T-helper 2 cell treated with Interferon-gamma antibody and Interleukin-4, amounts not matched to agents 5 μg/mL and 100 μg/mL, for 36 hours (primary cell): ENCODE results near the gene GPR89B.
A peak's percentile ranks its signal among the peaks of the same experiment; 100 is the strongest.
"Not testable (repeated sequence)": the region's sequence is repeated elsewhere in the genome, so short reads cannot be mapped to it uniquely, and the experiment has no call there.

Experiments used
- DNase-seq: peaks from one replicate; pipeline ENCODE4 v3.0.0; 2021; ENCODE audit warnings: low spot score
- H3K27ac Mint-ChIP-seq: one replicate; pipeline ENCODE4 v1.8.0; 2021; ENCODE audit warnings: mild to moderate bottlenecking, mixed read lengths
- H3K27me3 Mint-ChIP-seq: one replicate; pipeline ENCODE4 v1.8.0; 2021; ENCODE audit warnings: low read depth, mixed read lengths
- H3K36me3 Mint-ChIP-seq: one replicate; pipeline ENCODE4 v1.8.0; 2021; ENCODE audit warnings: low read depth, mixed read lengths
- H3K4me1 Mint-ChIP-seq: one replicate; pipeline ENCODE4 v1.8.0; 2021; ENCODE audit warnings: low read depth, mixed read lengths
- H3K4me3 Mint-ChIP-seq: one replicate; pipeline ENCODE4 v1.8.0; 2022; ENCODE audit warnings: mild to moderate bottlenecking, moderate library complexity, mixed read lengths
- H3K9me3 Mint-ChIP-seq: one replicate; pipeline ENCODE4 v1.8.0; 2021; ENCODE audit warnings: mixed read lengths

GPR89B gene

DNA sequence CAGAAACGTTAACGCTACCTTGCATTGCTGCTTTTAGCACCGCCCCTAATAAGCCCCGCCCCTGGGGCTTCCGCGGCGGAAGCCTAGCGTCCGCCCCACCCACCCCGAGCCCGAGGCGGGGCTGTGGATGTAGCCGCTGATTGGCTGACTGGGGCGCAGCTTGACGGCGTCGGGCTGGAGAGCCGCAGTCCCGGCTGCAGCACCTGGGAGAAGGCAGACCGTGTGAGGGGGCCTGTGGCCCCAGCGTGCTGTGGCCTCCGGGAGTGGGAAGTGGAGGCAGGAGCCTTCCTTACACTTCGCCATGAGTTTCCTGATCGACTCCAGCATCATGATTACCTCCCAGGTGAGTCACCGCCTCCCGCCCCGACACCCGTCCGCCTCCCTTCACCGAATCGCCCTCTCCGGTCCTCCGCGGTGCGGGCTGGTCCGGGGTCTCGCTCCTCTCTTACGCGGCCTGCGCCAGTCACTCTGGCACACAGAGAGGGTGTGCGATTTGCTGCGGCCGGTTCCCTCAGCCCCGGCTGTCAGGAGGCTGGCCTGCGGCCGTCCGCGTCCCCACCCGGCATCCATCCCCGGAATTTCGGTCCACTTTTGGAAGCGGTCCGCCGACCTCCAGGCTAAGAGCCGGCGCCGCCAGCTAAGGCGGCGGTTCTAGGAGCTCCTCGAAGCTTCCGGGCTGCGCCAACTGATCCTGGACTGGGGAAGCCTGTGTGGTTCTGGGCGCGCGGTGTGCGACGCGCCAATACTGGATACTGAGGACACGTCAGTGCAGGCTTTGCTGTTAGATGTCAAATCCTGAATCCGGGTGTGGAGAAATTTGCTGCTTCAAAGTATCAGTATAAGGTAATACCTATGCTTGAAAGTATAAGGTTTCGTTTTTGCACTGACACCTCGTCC lies at the start of gene GPR89B:
TSS of gene GPR89B (plus strand) at position 185 of the 897 bp plus-strand sequence. CDS start at position 302, 117 bp downstream.
- peak; percentile 87 for DNase-seq
- not testable (repeated sequence) for H3K27me3 Mint-ChIP-seq, H3K36me3 Mint-ChIP-seq, H3K9me3 Mint-ChIP-seq
- peaks cover 23% of the 10 kb centered on the region for H3K4me1 Mint-ChIP-seq
- peak within 1 kb of the TSS; percentile 76 for H3K4me3 Mint-ChIP-seq
- peak within 1 kb of the TSS; percentile 80 for H3K27ac Mint-ChIP-seq

DNA sequence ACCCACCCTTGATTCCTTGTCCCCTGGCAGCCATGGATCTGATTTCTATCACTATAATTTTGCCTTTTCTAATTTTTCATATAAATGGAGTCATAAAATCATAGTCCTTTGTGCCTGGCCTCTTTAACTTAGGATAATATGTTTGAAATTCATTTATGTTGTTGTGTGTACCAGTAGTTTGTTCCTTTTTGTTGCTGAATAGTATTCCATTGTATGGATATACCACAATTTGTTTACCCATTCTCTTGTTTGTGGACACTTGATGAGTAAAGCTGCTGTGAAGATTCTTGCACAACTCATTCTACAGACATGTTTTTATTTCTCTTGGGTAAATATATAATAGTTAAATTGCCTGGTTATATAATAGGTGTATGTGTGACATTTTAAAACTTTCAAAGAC lies 48.3 kb upstream of the GPR89B start:
- H3K27ac Mint-ChIP-seq, result no peak overlapping the region
- H3K4me1 Mint-ChIP-seq, result no peaks in the 10 kb centered on the region
- H3K9me3 Mint-ChIP-seq, result no peaks in the 10 kb centered on the region
- H3K27me3 Mint-ChIP-seq, result peaks cover 24% of the 10 kb centered on the region
- no peak for DNase-seq
- no peaks in the 10 kb centered on the region for H3K36me3 Mint-ChIP-seq
- H3K4me3 Mint-ChIP-seq, result no peak overlapping the region

- Mint-ChIP-seq H3K36me3 (no peaks in the 10 kb centered on the region), H3K27me3 (peaks cover 15% of the 10 kb centered on the region), H3K27ac (no peak overlapping the region), H3K9me3 (no peaks in the 10 kb centered on the region), H3K4me3 (no peak overlapping the region), H3K4me1 (no peaks in the 10 kb centered on the region)
- no peak for DNase-seq
Observed at GRCh38 chr1:147882535-147882934, 45.7 kb upstream of the GPR89B start.

DNA sequence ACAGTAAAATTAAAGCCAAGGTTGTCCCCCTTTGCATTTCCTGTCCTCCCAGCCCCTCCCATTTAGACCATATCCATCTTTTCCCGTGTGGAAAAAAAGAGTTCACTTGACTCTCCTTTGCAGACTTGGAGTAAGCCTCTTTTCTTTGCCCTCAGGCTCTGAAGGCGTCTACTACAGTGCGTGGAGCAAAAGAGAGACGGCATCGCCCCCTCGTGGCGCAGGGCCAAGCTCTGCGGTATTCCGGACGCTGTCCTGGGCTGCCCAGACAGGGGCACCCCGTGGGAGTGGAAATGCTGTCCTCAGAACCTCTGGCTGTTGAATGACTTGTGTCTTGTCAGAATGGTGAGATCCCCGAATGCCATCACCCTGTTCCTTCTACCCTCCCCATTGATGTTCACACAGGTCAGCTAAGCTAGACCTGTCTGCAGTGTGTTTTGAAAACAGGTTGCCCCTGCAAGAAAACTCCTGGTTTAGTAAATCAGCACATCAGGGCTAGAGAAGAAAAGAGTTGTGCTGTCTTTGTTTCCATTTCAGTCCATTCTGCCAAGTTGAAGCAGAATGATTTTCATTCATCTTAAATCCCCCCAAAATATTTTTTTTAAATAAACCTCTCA lies 37.9 kb upstream of the GPR89B start:
- no peaks in the 10 kb centered on the region for H3K36me3 Mint-ChIP-seq
- H3K4me1 Mint-ChIP-seq, result no peaks in the 10 kb centered on the region

GRCh38 chr1:147891088-147891487 lies 37.1 kb upstream of the GPR89B start:
- Mint-ChIP-seq H3K36me3 (no peaks in the 10 kb centered on the region), H3K9me3 (no peaks in the 10 kb centered on the region), H3K4me1 (no peaks in the 10 kb centered on the region), H3K4me3 (no peak overlapping the region), H3K27me3 (peaks cover 8% of the 10 kb centered on the region), H3K27ac (no peak overlapping the region)
- DNase-seq, result no peak

More for the DNA sequence above, 37.9 kb upstream of the GPR89B start:
- H3K4me3 Mint-ChIP-seq, result no peak overlapping the region
- peaks cover 8% of the 10 kb centered on the region for H3K27me3 Mint-ChIP-seq
- no peaks in the 10 kb centered on the region for H3K9me3 Mint-ChIP-seq
- DNase-seq, result peak; percentile 52
- no peak overlapping the region for H3K27ac Mint-ChIP-seq

DNA sequence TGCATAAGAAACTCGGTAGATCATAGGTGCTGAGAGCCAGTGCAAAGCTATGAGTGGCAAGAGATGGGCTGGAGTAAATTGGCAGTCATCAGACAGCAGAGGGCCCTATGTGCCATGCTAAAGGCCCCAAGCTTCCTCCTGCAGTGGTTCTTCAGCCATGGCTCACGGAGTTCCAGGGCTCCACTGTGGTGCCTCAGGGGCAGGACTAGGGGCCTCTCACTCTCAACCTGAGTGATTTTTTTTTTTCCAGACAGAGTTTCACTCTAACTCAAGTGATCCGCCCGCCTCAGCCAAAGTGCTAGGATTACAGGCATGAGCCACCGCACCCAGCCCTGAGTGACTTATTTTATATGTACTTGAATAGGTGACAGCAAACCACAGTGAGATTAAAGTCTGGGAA lies 36.0 kb upstream of the GPR89B start:
- Mint-ChIP-seq H3K36me3 (no peaks in the 10 kb centered on the region), H3K4me1 (no peaks in the 10 kb centered on the region), H3K27ac (no peak overlapping the region), H3K4me3 (no peak overlapping the region), H3K9me3 (no peaks in the 10 kb centered on the region), H3K27me3 (peaks cover 6% of the 10 kb centered on the region)
- DNase-seq, result no peak

- Mint-ChIP-seq H3K36me3 (no peaks in the 10 kb centered on the region), H3K27ac (no peak overlapping the region), H3K4me3 (no peak overlapping the region), H3K4me1 (no peaks in the 10 kb centered on the region), H3K9me3 (no peaks in the 10 kb centered on the region), H3K27me3 (peaks cover 6% of the 10 kb centered on the region)
- DNase-seq, result no peak
Observed at GRCh38 chr1:147892731-147893214, 35.4 kb upstream of the GPR89B start.

GRCh38 chr1:147895123-147895522 lies 33.1 kb upstream of the GPR89B start:
- Mint-ChIP-seq H3K27ac (no peak overlapping the region), H3K4me3 (no peak overlapping the region), H3K27me3 (peaks cover 9% of the 10 kb centered on the region), H3K4me1 (no peaks in the 10 kb centered on the region), H3K36me3 (no peaks in the 10 kb centered on the region), H3K9me3 (no peaks in the 10 kb centered on the region)
- DNase-seq, result no peak

GRCh38 chr1:147897029-147897752 lies 31.0 kb upstream of the GPR89B start:
- Mint-ChIP-seq H3K36me3 (no peaks in the 10 kb centered on the region), H3K9me3 (no peaks in the 10 kb centered on the region), H3K4me3 (no peak overlapping the region), H3K27me3 (peaks cover 15% of the 10 kb centered on the region), H3K27ac (no peak overlapping the region), H3K4me1 (no peaks in the 10 kb centered on the region)
- no peak for DNase-seq

DNA sequence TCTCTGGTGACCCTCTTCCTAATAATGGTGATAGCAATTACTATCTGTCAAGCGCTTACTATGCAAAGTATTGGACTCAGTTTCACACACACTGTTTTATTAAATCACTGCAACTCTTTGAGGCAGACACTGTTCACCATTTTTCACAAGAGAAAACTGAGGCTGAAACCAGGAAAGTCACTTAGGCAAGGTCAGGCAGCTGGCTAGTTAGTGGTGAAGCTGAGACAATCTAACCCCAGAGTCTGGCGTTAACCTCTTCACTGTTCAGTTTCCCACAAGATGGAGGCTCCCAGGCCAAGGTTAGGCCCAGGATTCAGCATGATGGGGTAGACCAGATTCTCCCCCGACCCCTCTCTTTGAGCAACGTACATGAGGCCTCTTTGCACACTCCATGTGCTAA lies 30.4 kb upstream of the GPR89B start:
- DNase-seq, result no peak
- no peak overlapping the region for H3K27ac Mint-ChIP-seq
- peaks cover 15% of the 10 kb centered on the region for H3K27me3 Mint-ChIP-seq
- no peaks in the 10 kb centered on the region for H3K9me3 Mint-ChIP-seq
- H3K4me3 Mint-ChIP-seq, result no peak overlapping the region
- H3K4me1 Mint-ChIP-seq, result no peaks in the 10 kb centered on the region
- H3K36me3 Mint-ChIP-seq, result no peaks in the 10 kb centered on the region

DNA sequence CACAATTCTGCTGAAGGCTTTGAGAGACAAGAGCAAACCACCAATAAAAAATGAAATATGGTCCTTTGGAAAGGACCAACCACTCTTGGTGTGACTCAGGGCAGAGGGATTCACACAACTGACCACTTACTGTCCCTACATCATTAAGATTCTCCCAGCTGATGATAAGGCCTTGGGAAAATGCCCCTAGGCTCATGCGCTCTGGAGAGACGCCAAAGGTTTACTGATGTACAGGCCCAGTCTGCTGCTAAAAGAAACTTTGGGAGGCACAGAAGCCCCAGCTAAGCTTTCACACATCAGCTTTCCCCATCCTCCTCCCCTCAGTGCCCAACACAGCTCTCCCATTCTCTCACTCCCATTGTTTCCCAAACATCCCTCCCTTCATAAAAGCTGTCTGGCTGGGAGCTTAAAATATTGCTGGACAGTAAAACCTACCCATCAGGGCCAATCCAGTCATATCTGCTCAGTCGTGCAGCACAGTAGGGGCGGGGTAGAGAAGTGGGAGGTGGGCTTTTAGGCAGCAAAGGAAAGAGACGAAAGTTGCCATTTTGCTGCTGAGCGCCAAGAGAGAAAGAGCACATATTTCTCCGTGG lies 25.9 kb upstream of the GPR89B start, which contains the start of gene GJA8:
TSS of gene GJA8 (plus strand) at position 543 of the 593 bp plus-strand sequence. CDS start 5,161 bp downstream, outside the sequence.
- Mint-ChIP-seq H3K4me3 (no peak within 1 kb of the TSS), H3K27me3 (peaks cover 19% of the 10 kb centered on the region), H3K36me3 (no peaks in the 10 kb centered on the region), H3K9me3 (no peaks in the 10 kb centered on the region), H3K27ac (no peak within 1 kb of the TSS), H3K4me1 (peaks cover 10% of the 10 kb centered on the region)
- no peak for DNase-seq

DNA sequence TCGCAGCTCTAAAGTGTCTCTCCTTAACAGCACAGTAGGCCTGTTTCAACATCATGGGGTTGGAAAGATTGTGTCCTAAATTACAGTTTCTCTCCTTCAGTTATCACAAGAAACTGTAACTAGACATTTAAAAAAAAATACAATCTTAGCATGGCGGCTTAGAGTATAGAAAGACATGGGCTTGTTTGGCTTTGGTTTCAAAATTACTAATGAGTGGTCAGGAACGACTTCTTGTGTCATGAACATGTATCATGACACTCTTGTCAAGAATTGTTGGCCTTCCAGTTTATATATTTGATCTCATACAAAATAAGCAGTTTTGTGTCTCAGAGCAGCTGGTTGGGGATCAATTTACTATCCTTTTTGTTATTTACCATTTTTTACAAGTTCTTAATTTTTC lies 23.5 kb upstream of the GPR89B start:
- Mint-ChIP-seq H3K36me3 (no peaks in the 10 kb centered on the region), H3K9me3 (no peaks in the 10 kb centered on the region), H3K27me3 (peaks cover 26% of the 10 kb centered on the region), H3K4me3 (no peak overlapping the region), H3K27ac (no peak overlapping the region), H3K4me1 (peaks cover 10% of the 10 kb centered on the region)
- no peak for DNase-seq

- peaks cover 15% of the 10 kb centered on the region for H3K27me3 Mint-ChIP-seq
- H3K27ac Mint-ChIP-seq, result no peak overlapping the region
- no peaks in the 10 kb centered on the region for H3K9me3 Mint-ChIP-seq
- no peak for DNase-seq
- no peaks in the 10 kb centered on the region for H3K36me3 Mint-ChIP-seq
- H3K4me3 Mint-ChIP-seq, result no peak overlapping the region
- H3K4me1 Mint-ChIP-seq, result peaks cover 10% of the 10 kb centered on the region
Observed at GRCh38 chr1:147907786-147908509, 20.3 kb upstream of the GPR89B start.
